Thyroid gland (tissue), 4 donors: ENCODE results near the gene NAALAD2.

Experiments used
- CTCF ChIP-seq, 6 experiments: fragments of 200-600 bp in 3 of 6; fragments of 450-650 bp in 3 of 6; sonication (generic) in 3 of 6; IDR thresholded peaks; one replicate each; pipeline ENCODE4 v1.5.1; 2016 to 2019; ENCODE audit warnings: antibody characterized with exemption in 6 of 6, mild to moderate bottlenecking in 2 of 6, inconsistent platforms in 1 of 6, moderate library complexity in 1 of 6
- POLR2A ChIP-seq, 2 donors: fragments of 450-650 bp; IDR thresholded peaks; one replicate each; pipeline ENCODE4 v1.6.1; 2017; ENCODE audit warnings: antibody characterized with exemption in 2 of 2, mild to moderate bottlenecking in 2 of 2, moderate library complexity in 1 of 2

- TF ChIP-seq CTCF (IDR thresholded peaks at IDR 0.05) (no peak), POLR2A (IDR thresholded peaks at IDR 0.05) (no peak)
These were observed 93.6 kb downstream of the NAALAD2 start for GRCh38 chr11:90228056-90228455.
